CD14-positive monocyte (primary cell): ENCODE measurements around the gene UBAP2. TPM values are rescaled to one million over a fixed set of nuclear protein-coding genes. Genes with fewer than 3 reads are reported as not detected.

Experiments
- DNase-seq, 3 donors: peaks; one replicate each; pipeline ENCODE4 v3.0.0-alpha.2; 2011 to 2022
- H2AFZ ChIP-seq: 2 replicates; pipeline ENCODE4 v1.6.0; 2012; ENCODE audit warnings: mild to moderate bottlenecking, low read depth, low read length, inconsistent platforms; ENCODE audit not compliant: insufficient read depth, poor library complexity, severe bottlenecking
- H3K27ac ChIP-seq, 2 donors: 1 replicate in 1 of 2; 2 replicates in 1 of 2; pipeline ENCODE4 v1.5.1; 2012 to 2013; ENCODE audit warnings: low read length in 2 of 2, control low read depth in 1 of 2, inconsistent platforms in 1 of 2, low read depth in 1 of 2, mild to moderate bottlenecking in 1 of 2
- H3K27me3 ChIP-seq, 2 donors: one replicate each; pipeline versions ENCODE4 v1.6.0 to v1.6.1; 2011 to 2013; ENCODE audit warnings: low read length in 2 of 2; ENCODE audit not compliant: control insufficient read depth in 2 of 2, insufficient read depth in 2 of 2
- H3K36me3 ChIP-seq, 2 donors: replicated peaks in 1 of 2; 1 replicate in 1 of 2; 2 replicates in 1 of 2; pipeline versions ENCODE4 v1.5.1 to v1.6.1; 2012 to 2013; ENCODE audit warnings: low read length in 2 of 2, control low read depth in 1 of 2, inconsistent platforms in 1 of 2, mild to moderate bottlenecking in 1 of 2; ENCODE audit not compliant: insufficient read depth in 2 of 2, control insufficient read depth in 1 of 2
- H3K4me1 ChIP-seq, 2 donors: 1 replicate in 1 of 2; 2 replicates in 1 of 2; pipeline versions ENCODE4 v1.5.1 to v1.6.1; 2012 to 2013; ENCODE audit warnings: low read length in 2 of 2, control low read depth in 1 of 2, inconsistent platforms in 1 of 2, mild to moderate bottlenecking in 1 of 2, moderate library complexity in 1 of 2; ENCODE audit not compliant: insufficient read depth in 2 of 2, control insufficient read depth in 1 of 2
- H3K4me2 ChIP-seq: replicated peaks from 2 replicates; pipeline ENCODE3; 2012; ENCODE audit warnings: low read length, moderate library complexity, mild to moderate bottlenecking; ENCODE audit not compliant: poor library complexity, severe bottlenecking; ENCODE audit errors: extremely low read depth
- H3K4me3 ChIP-seq, 3 experiments: fragments of 200-600 bp in 1 of 3; sonication (generic) in 1 of 3; replicated peaks in 1 of 3; 1 replicate in 2 of 3; 2 replicates in 1 of 3; pipeline ENCODE4 v1.5.1; 2011 to 2013; ENCODE audit warnings: low read length in 3 of 3, mild to moderate bottlenecking in 3 of 3, control low read depth in 2 of 3, low read depth in 2 of 3, inconsistent platforms in 1 of 3, moderate library complexity in 1 of 3
- H3K79me2 ChIP-seq: 2 replicates; pipeline ENCODE4 v1.6.0; 2012; ENCODE audit warnings: mild to moderate bottlenecking, control low read depth, inconsistent platforms, low read length, moderate library complexity; ENCODE audit not compliant: insufficient read depth
- H3K9ac ChIP-seq: 2 replicates; pipeline ENCODE4 v1.6.0; 2017; ENCODE audit warnings: low read length, mild to moderate bottlenecking; ENCODE audit not compliant: insufficient read depth, poor library complexity, severe bottlenecking
- H3K9me3 ChIP-seq, 2 donors: replicated peaks in 1 of 2; 1 replicate in 1 of 2; 2 replicates in 1 of 2; pipeline versions ENCODE4 v1.5.1 to v1.6.1; 2012 to 2013; ENCODE audit warnings: low read length in 2 of 2, control low read depth in 1 of 2; ENCODE audit not compliant: control insufficient read depth in 1 of 2, insufficient read depth in 1 of 2
- H4K20me1 ChIP-seq: 2 replicates; pipeline ENCODE4 v1.6.0; 2012; ENCODE audit warnings: mild to moderate bottlenecking, low read length, control low read depth, moderate library complexity; ENCODE audit not compliant: insufficient read depth
- H3K27ac Mint-ChIP-seq, 7 donors: one replicate each; pipeline ENCODE4 v1.8.0; 2020; ENCODE audit warnings: mild to moderate bottlenecking in 7 of 7, mixed read lengths in 7 of 7, moderate library complexity in 6 of 7, inconsistent platforms in 2 of 7
- H3K27me3 Mint-ChIP-seq, 3 donors: one replicate each; pipeline ENCODE4 v1.8.0; 2021 to 2022; ENCODE audit warnings: low read depth in 3 of 3, mild to moderate bottlenecking in 3 of 3, mixed read lengths in 3 of 3, moderate library complexity in 3 of 3, inconsistent platforms in 1 of 3
- H3K36me3 Mint-ChIP-seq, 2 donors: one replicate each; pipeline ENCODE4 v1.8.0; 2020; ENCODE audit warnings: mixed read lengths in 2 of 2, inconsistent platforms in 1 of 2, mild to moderate bottlenecking in 1 of 2
- H3K4me1 Mint-ChIP-seq: one replicate; pipeline ENCODE4 v1.8.0; 2020; ENCODE audit warnings: mild to moderate bottlenecking, mixed read lengths
- H3K4me3 Mint-ChIP-seq, 2 donors: one replicate each; pipeline ENCODE4 v1.8.0; 2020; ENCODE audit warnings: mild to moderate bottlenecking in 2 of 2, mixed read lengths in 2 of 2, moderate library complexity in 1 of 2
- H3K9me3 Mint-ChIP-seq, 7 donors: one replicate each; pipeline ENCODE4 v1.8.0; 2020 to 2022; ENCODE audit warnings: mixed read lengths in 7 of 7, mild to moderate bottlenecking in 6 of 7, moderate library complexity in 6 of 7, inconsistent platforms in 2 of 7
- WGBS: methylation state at CpG from one replicate; pipeline ENCODE4 v1.1.5; 2013; ENCODE audit warnings: missing lambda C conversion rate; ENCODE audit not compliant: insufficient coverage; 5-methylcytosine and 5-hydroxymethylcytosine counted together
- intact Hi-C, 2 donors: fragments of 100-400 bp; cut with micrococcal nuclease; formaldehyde crosslinking; loops; one replicate each; pipeline versions ENCODE4 v1.15.0 to v1.15.1; 2023
- polyA plus RNA-seq, 3 donors: library from polyadenylated mRNA; depleted of rRNA in 1 of 3; unstranded in 2 of 3; stranded (reverse) in 1 of 3; fragments of 300-500 nt in 2 of 3; fragments of >200 nt in 1 of 3; fragmentation: Illumina TruSeq in 2 of 3; gene quantifications; 1 replicate in 2 of 3; 2 replicates in 1 of 3; pipeline ENCODE4 v1.2.3, GENCODE V29; 2012 to 2021
- TF ChIP-seq, protein P1 (sequence below): fragments of 200-600 bp; IDR thresholded peaks from one replicate; pipeline ENCODE4 v1.8.0; 2022; ENCODE audit warnings: antibody characterized with exemption, mild to moderate bottlenecking

Gene UBAP2
- polyA plus RNA-seq, 3 donors = 4.3 to 13.0 (median 5.7) TPM

DNA sequence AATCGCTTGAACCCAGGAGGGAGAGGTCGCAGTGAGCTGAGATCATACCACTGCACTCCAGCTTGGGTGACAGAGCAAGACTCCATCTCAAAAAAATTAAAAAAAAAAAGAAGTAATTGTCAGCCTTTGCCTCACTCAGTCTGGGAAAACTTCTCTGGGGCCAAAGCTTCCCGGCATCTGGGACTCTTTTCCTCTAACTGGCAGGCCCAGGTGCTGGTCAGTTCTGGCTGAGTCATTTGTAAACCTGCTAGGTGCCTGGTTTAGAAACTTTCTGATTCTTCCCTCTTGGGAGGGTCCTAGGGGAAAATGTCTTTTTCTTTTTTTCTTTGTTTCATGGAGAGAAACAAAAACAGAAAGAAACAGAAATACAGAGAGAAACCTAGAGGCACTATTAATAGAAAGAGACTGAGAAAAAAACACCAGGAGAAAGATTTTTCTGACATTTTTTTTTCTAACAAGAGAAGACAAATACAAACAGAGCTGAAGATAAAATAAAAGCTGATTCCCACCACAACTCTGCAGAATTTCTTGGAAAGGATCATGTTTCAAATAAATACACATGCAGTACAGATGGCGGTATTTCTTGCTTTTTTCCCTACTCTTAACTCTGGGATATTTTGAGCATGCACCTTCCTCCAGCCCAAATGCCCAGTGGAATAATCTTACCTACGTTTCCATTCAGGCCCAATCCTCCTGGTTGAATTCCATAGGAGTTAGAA lies 22.1 kb upstream of the UBAP2 start:
- Mint-ChIP-seq H3K4me3 (no peak overlapping the region), H3K27ac (no peak overlapping the region), H3K4me1 (no peaks in the 10 kb centered on the region), H3K27me3 (peaks cover 0 to 4% (median 0%) of the 10 kb centered on the region in 3 donors), H3K9me3 (no peaks in the 10 kb centered on the region), H3K36me3 (no peaks in the 10 kb centered on the region)
- no peak overlapping the region for H3K4me2 ChIP-seq
- H3K4me1 ChIP-seq = no peaks in the 10 kb centered on the region
- TF ChIP-seq, protein P1, sequence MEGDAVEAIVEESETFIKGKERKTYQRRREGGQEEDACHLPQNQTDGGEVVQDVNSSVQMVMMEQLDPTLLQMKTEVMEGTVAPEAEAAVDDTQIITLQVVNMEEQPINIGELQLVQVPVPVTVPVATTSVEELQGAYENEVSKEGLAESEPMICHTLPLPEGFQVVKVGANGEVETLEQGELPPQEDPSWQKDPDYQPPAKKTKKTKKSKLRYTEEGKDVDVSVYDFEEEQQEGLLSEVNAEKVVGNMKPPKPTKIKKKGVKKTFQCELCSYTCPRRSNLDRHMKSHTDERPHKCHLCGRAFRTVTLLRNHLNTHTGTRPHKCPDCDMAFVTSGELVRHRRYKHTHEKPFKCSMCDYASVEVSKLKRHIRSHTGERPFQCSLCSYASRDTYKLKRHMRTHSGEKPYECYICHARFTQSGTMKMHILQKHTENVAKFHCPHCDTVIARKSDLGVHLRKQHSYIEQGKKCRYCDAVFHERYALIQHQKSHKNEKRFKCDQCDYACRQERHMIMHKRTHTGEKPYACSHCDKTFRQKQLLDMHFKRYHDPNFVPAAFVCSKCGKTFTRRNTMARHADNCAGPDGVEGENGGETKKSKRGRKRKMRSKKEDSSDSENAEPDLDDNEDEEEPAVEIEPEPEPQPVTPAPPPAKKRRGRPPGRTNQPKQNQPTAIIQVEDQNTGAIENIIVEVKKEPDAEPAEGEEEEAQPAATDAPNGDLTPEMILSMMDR = no peak
- 100% methylated on average over 3 of the region's 5 CpGs for WGBS
- no peaks in the 10 kb centered on the region for H3K27me3 ChIP-seq
- no peak overlapping the region for H3K9ac ChIP-seq
- H3K4me3 ChIP-seq = no peak overlapping the region
- no peak for DNase-seq
- intact Hi-C loops = no loop called here
- H3K36me3 ChIP-seq = no peaks in the 10 kb centered on the region
- H4K20me1 ChIP-seq = no peaks in the 10 kb centered on the region
- no peaks in the 10 kb centered on the region for H3K79me2 ChIP-seq
- no peak overlapping the region for H2AFZ ChIP-seq
- H3K27ac ChIP-seq = no peak overlapping the region
- no peaks in the 10 kb centered on the region for H3K9me3 ChIP-seq

DNA sequence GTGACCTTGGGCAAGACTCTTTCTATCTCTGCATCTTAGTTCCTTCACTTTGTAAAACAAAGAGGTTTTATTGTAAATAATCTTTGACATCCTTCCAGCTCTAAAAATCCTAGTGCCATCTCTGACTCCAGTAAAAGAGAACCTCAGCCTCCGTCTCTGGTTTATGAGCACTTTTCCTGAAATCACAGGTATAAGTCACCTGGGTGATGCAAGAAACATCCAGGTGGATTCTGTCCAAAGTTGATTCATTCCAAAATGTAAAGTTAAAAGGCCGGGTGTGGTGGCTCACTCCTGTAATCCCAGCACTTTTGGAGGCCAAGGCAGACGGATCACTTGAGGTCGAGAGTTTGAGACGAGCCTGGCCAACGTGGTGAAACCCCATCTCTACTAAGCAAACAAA lies 21.1 kb upstream of the UBAP2 start:
- no peak for DNase-seq
- Histone ChIP-seq H4K20me1 (no peaks in the 10 kb centered on the region), H3K4me3 (no peak overlapping the region), H3K79me2 (no peaks in the 10 kb centered on the region), H3K27me3 (no peaks in the 10 kb centered on the region), H3K9me3 (no peaks in the 10 kb centered on the region), H3K4me2 (no peak overlapping the region), H2AFZ (no peak overlapping the region), H3K36me3 (no peaks in the 10 kb centered on the region), H3K4me1 (no peaks in the 10 kb centered on the region), H3K9ac (no peak overlapping the region), H3K27ac (no peak overlapping the region)
- TF ChIP-seq, protein P1 = no peak
- Mint-ChIP-seq H3K4me1 (no peaks in the 10 kb centered on the region), H3K27ac (no peak overlapping the region), H3K27me3 (peaks cover 0 to 4% (median 0%) of the 10 kb centered on the region in 3 donors), H3K36me3 (no peaks in the 10 kb centered on the region), H3K4me3 (no peak overlapping the region), H3K9me3 (no peaks in the 10 kb centered on the region)
- 100% methylated on average over 1 of the region's 6 CpGs for WGBS
- intact Hi-C loops = no loop called here
